Frontal cortex (tissue), 4 donors: ENCODE data around the gene FZD10. TPM values are rescaled to one million over a fixed set of nuclear protein-coding genes. Genes with fewer than 3 reads are reported as not detected.

Experiments
- DNase-seq, 2 donors: peaks; one replicate each; pipeline ENCODE4 v3.0.0; 2012; ENCODE audit warnings: low spot score in 2 of 2
- FAIRE-seq: peaks from 2 replicates; lab custom pipeline; 2012; peaks lifted over from hg19 to GRCh38; lab: Jason Lieb, UNC
- total RNA-seq: library from RNA; depleted of rRNA; stranded (reverse); fragments of >200 nt; gene quantifications from one replicate; pipeline ENCODE4 v1.2.3, GENCODE V29; 2014
- donor health status: control.
- donor health status: control.
- donor health status: control.

The FZD10 gene
- total RNA-seq, 1 donor from 2014 or later: 0.41 TPM

GRCh38 chr12:130199581-130200390, 37.5 kb downstream of the FZD10 start:
- DNase-seq: no peak
- no peak for FAIRE-seq

DNA sequence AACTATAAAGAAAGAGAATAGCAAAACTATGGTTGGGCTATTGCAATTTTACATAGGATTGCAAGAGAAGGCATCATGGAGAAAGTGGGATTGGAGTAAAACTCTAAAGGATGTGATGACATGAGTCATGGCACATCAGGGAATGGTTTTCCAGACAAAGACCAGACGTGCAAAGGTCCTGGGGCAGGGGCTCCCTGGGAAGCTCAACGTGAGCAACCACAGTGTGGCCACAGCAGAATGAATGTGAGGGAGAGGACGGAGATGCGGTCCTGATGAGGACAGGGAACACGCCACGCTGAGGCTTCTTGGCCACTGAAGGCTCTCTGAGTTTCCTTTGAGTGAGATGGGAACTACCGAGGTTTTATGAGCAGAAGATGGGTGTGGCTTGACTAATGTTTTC, 38.2 kb downstream of the FZD10 start:
- FAIRE-seq (no peak), DNase-seq (no peak)

DNA sequence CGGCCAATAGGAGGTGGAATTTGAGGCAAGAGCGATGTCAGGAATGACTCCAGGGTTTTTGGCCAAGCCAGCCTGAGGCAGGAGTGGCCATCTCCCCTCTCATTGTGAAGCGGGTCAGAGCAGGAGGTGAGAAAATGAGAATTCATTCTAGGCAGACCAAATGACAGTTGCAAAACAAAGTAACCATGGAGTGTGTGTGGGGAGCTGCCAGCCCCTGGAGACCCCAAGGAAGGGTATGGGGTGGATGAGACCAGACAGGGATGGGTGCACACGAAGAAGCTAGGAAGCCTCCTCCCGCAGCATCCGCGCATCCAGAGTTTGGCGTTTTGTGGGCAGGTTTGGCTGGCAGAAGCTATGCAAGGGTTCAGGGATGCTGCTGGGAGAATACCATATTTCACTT, 38.8 kb downstream of the FZD10 start:
- FAIRE-seq (no peak), DNase-seq (no peak)

- no peak for FAIRE-seq
- no peak for DNase-seq
Observed at GRCh38 chr12:130202201-130202600, 39.9 kb downstream of the FZD10 start.

DNA sequence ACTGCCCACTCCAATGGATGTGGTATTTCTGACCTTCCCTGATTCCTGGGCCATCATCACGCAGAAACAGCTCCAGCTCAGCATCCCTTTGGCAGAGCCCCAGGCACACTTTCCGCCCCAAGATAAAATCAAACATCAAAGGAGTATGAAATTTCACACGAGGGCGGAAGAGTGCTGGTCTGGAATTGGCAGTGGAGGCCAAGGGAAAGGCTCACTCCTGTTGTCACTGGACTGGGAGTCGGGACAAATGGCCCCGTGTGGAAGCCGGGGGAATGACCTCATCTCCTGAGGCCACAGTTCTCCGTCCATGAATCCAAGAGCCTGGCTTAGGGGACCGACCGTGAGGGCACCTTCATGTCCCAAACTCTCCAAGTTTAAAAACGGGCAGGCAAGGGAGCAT, 40.9 kb downstream of the FZD10 start:
- FAIRE-seq (no peak), DNase-seq (no peak)

DNA sequence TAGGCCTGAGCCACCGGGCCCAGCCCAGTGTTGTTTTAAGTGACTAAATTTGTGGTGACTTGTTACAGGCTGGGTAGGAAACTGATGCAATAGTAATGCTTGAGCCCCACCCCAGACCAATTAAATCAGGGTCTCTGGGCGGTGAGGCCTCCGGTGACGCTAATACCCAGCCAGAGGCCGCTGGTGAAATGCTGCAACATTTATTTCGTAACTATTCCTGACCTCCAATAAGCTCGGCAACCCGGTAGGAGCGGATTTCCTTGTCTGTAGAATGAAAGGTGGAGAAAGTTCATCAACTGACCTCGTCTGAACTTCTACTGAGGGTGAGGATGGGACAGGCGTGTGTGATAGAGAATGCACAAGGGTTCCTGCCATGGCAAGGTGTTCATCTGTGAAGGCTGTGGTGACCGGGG, 42.3 kb downstream of the FZD10 start:
- DNase-seq (no peak), FAIRE-seq (no peak)

GRCh38 chr12:130205495-130205894, 43.2 kb downstream of the FZD10 start:
- no peak for DNase-seq
- no peak for FAIRE-seq

GRCh38 chr12:130212384-130212989, 50.2 kb downstream of the FZD10 start:
- DNase-seq: no peak
- no peak for FAIRE-seq

- DNase-seq: no peak
- no peak for FAIRE-seq
Observed at GRCh38 chr12:130213249-130213648, 51.0 kb downstream of the FZD10 start.

GRCh38 chr12:130214686-130215395, 52.6 kb downstream of the FZD10 start:
- DNase-seq: no peak
- FAIRE-seq: no peak

Other genes starting within 250 kb of the FZD10 start
- not detected for gene PIWIL1, start 175.4 kb downstream of the FZD10 start, total RNA-seq